ENCODE results near the gene APOA1. TPM values are rescaled to one million over a fixed set of nuclear protein-coding genes. Genes with fewer than 3 reads are reported as not detected.

APOA1 gene
- total RNA-seq, 1 donor from 2014 or later, result 5.4 TPM

Other genes starting within 250 kb of the APOA1 start
- 7.8 TPM for gene BUD13, start 64.6 kb downstream of the APOA1 start, total RNA-seq
- gene ZPR1, start 49.6 kb downstream of the APOA1 start, total RNA-seq, result 23.3 TPM
- gene APOA5, start 45.7 kb downstream of the APOA1 start, total RNA-seq, result not detected
- not detected for gene APOA4, start 14.3 kb downstream of the APOA1 start, total RNA-seq
- gene APOC3, start 7.7 kb downstream of the APOA1 start, total RNA-seq, result not detected